NCI-H187 (cell line): ENCODE results near the gene CDH4.

ENCODE experiments used
- DNase-seq, 2 experiments: peaks; one replicate each; lab custom pipeline; 2025; lab: John Stamatoyannopoulos, UW

CDH4 gene

GRCh38 chr20:61493798-61494305 is 241.8 kb downstream of the CDH4 start:
- no peak for DNase-seq

- DNase-seq = no peak
These were observed 242.9 kb downstream of the CDH4 start for GRCh38 chr20:61494763-61495575.

- DNase-seq = no peak
These were observed 245.1 kb downstream of the CDH4 start for GRCh38 chr20:61497029-61497627.

- DNase-seq = no peak
These were observed 247.9 kb downstream of the CDH4 start for GRCh38 chr20:61499859-61500554.

- no peak for DNase-seq
These were observed 248.8 kb downstream of the CDH4 start for GRCh38 chr20:61500791-61501321.

GRCh38 chr20:61502433-61502832 is 250.4 kb downstream of the CDH4 start:
- DNase-seq = no peak

GRCh38 chr20:61503106-61503505 is 251.0 kb downstream of the CDH4 start:
- no peak for DNase-seq

GRCh38 chr20:61505508-61505907 is 253.4 kb downstream of the CDH4 start:
- DNase-seq = no peak

- no peak for DNase-seq
These were observed 255.7 kb downstream of the CDH4 start for GRCh38 chr20:61507778-61508177.

GRCh38 chr20:61508301-61509096 is 256.4 kb downstream of the CDH4 start:
- DNase-seq = no peak

GRCh38 chr20:61510778-61511330 is 258.8 kb downstream of the CDH4 start:
- DNase-seq = no peak

- DNase-seq = no peak
These were observed 260.4 kb downstream of the CDH4 start for GRCh38 chr20:61512475-61512874.

GRCh38 chr20:61513124-61514017 is 261.3 kb downstream of the CDH4 start:
- DNase-seq = no peak

GRCh38 chr20:61514018-61514365 is 261.9 kb downstream of the CDH4 start:
- no peak for DNase-seq

GRCh38 chr20:61514396-61514795 is 262.3 kb downstream of the CDH4 start:
- DNase-seq = no peak

- DNase-seq = no peak
These were observed 262.9 kb downstream of the CDH4 start for GRCh38 chr20:61514805-61515505.

- DNase-seq = no peak
These were observed 263.9 kb downstream of the CDH4 start for GRCh38 chr20:61515922-61516321.

GRCh38 chr20:61516346-61517208 is 264.5 kb downstream of the CDH4 start:
- no peak for DNase-seq

GRCh38 chr20:61517419-61517818 is 265.4 kb downstream of the CDH4 start:
- DNase-seq = no peak
